HG03095 (cell line): ENCODE data around the gene CENPP.
"Not testable (repeated sequence)": the region's sequence is repeated elsewhere in the genome, so short reads cannot be mapped to it uniquely, and the experiment has no call there.

ENCODE experiments used
- ATAC-seq: cut with Tn5 transposase; IDR thresholded peaks from one replicate; pipeline ENCODE4 v1.9.1; 2021; ENCODE audit warnings: moderate library complexity; ENCODE audit not compliant: unreplicated experiment

The CENPP gene

DNA sequence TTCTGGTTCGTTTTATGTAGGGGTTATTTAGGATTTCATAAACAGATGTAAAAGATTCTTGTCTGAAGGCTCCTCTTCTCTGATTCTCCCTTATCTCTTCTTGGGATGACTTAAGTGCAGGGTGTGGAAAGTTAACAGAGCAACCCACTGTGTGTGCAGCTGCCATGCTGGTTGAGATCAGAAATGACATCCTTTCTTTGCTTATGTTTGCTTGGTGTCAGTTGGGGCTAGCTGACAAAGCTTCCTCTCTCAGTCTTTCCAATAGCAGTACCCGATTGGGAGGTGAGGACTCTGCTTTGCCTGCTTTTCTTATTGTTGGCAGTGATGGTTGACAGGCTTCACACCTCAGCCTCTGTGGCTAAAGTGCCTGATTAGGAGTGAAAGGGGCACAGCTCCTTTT, 52.1 kb downstream of the CENPP start:
- ATAC-seq = no peak

DNA sequence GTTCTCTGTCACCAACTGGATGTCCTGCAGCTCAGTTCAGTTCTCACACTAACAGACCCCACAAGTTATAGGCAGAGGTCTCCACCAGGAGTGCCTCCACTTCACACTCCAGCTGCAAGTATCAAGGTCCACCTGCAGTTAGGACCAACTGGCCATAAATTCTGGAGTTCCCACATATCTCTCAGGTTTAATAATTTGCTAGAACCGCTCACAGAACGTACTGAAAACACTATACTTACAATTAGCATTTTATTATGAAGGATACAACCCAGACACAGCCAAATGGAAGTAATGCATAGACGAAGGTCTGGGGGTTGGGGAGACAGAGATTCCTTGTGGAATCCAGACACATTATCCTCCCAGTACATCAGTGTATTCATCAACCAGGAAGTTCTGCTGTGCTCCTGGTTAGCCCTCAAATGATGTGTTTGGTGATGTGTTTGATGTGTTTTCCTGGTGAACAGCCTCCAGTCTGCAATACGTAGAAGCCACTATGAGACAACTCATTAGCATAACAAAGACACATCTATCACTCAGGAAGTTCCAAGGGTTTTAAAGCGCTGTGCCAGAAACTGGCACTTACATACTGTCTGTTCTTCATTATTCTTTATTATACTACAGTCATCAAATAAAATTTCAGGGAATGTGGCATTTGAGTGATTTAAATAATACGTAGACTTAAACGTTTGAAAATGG, 53.3 kb downstream of the CENPP start:
- ATAC-seq = no peak

DNA sequence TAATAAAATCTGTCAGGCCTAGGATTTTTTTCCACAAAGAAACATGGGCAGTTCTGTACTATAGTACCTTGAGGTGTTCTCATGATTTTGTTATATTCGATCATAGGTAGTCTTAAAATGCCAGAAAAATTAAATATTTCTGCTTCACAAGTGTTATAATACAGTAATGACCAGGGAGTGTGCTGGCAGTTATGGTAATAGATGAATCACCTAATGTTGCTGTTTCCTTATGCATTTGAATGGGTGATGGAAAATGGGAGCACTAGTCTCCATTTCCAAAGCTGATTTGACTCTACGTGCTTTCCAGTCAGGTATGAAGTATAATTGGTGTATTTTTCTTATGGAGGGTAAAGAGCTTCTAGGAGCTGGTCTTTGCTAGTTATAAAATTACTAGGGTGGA, 54.9 kb downstream of the CENPP start:
- no peak for ATAC-seq

DNA sequence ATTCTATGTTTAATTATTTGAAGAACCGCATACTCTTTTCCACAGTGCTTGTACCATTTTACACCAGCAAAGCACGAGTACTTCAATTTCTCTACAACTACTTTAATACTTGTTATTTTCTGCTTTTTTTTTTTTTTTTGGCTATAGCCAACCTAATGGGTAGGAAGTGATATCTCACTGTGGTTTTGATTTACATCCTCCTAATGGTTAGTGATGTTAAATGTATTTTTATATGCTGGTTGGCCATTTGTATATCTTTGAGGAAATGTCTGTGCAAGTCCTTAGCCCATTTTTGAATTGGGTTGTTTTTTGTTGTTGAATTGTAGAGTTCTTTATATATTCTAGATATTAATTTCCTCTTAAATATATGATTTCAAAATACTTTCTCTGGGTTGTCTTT, 56.0 kb downstream of the CENPP start:
- ATAC-seq = no peak

DNA sequence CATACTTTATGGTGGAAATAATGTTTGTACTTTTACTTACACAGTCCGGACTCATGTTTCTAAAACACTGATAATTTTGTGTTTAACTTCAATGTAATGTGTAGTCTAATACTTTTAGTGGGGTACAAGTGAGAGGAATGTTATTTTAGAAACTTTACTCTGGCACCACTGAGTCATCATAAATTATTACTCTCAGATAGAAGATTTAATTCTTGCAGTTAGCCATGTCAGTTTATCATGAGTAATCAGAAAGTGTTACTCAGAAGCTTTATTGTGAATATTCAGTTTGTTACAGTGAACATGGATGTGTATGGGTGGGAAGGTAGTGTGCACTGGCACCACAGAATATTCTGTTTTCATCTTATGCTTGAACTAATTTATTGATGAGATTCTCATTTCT, 58.6 kb downstream of the CENPP start:
- no peak for ATAC-seq

DNA sequence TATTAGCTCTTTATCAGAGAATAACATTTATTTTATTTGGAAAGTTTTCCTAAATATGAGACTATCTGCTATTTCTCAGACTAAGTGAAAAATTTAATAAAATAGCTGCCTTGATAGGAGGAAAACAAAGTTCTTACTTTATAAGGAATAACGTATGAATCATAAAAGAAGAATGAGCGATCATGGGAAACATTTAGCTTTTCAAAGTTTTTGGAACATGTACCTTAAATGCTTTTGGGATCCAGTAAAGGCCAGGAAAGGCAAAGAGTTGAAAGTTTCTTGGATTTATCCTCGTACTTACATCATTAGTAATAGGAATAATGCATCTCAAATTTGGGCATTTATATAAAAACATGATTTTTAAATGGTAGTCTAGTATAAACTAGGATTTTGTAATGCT, 59.2 kb downstream of the CENPP start:
- ATAC-seq = no peak

DNA sequence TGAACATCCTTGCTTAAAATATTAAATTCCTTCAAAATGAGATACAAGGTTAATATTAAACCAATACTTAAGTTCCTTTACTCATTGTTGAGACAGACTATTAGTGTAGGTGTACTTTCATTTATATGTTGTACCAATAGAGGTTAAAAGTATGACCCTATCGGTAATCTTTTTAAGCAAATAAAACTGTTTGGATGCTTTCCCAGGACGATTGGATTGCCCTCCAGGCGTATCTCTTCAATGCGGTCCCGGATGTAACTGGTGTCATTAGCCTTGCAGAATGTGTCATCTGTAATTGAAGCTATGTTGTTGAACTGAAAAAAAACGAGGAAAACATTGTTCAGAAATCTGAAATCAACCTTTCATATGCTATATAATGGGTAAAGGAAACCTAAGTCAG, 59.7 kb downstream of the CENPP start:
- no peak for ATAC-seq

DNA sequence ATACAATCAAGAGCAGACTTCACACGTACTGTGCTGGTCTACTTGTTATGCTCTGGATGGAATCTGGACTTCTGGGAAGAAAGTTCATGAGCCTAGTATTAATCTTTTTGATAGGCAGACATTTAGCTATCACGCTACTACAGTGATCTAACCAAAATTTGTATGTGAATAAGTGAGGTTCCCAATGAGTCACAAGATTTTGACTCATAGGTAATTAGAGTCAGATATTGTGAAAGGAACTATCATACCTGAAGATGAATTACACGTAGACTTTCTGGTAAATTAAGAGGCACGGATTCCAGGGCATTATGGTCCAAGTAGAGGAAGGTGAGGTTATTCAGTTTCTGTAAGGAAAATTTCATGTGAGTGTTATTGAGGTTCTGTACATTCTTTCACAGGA, 60.2 kb downstream of the CENPP start:
- ATAC-seq = no peak

DNA sequence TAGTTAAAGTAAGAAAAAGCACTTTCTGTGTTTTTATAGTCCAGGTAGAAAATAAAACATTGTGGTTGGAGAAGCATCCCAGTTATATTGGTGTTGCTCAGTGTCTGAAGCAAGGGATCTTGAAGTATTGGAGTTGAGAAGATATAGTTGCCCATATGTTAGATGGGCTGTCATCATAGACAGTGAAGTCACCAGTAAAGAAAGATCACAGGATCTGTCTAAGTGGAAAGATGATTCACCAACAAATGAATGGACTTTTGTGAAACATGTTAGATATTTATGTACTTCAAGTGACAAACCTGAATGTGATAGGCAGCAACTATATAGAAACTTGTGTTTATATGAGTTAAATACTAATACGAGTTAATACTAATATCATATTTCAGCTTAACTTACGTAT, 66.9 kb downstream of the CENPP start:
- no peak for ATAC-seq

DNA sequence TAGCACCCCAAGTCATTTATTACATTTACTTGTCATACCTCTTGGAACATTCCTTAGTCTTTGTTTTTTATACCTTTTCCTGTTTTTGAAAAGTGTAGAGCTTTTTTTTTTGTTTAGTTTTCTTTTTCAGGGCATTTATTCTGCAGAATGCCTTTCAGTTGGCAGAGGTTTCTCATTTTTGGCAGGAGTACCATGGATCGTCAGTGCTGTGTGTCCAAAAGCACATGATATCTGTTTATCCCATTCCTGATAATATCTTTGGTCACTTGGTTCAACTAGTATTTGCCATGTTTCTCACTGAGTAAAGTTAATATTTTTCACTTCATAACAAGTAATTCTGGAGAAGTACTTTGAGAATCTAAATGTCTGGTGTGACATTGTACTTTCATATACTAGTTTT, 67.9 kb downstream of the CENPP start:
- no peak for ATAC-seq

DNA sequence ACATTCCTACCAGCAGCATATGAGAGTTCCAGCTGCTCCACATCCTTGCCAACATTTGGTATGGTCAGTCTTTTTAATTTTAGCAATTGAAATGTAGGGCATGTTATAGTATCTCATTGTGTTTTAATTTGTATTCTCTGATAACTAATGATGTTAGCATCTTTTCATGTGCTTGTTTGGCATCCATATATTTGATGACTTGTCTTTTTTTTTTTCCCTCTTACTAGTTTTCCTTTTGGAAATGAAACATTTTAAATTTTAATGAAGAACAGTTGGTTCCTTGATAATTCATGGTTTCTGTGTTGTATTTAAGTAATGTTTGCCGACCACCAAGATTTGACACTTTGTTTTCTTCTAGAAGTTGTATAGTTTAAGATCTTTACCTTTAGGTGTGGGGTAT, 69.9 kb downstream of the CENPP start:
- no peak for ATAC-seq

DNA sequence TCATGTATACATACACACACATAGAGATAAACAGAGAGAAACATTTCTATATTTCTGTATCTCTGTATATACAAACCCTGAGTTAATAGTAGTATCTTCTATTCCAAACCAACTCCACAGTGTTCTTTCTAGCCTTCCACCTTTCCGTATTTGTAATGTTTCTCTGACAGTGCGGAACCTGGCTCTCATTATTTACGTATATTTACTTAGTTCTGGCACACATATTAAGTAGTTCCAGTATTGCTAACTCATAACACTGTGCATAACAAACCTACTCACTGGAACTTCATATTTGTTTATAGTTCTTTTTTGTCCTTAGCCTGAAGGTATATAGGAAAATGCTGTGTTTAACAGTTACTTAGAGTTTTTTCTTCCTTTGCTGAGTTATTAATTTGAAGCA, 72.1 kb downstream of the CENPP start:
- ATAC-seq = no peak

DNA sequence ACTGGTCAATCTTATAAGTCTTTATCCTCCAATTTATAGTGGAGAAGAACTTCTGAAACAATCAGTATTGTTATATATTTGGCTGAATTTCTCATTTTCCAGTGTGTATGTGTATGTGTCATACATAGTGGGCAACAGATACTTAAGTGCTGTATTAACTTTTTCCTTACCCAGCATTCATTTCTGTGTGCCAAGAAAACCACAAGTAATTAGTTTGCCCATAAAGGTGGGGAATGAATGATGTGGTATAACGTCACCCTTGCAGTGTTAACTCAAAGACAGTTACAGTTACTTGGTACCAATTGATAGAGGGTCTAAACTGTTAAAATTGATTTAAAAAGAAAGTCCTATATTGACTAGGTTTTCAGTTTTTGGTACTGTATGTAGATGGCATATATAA, 76.6 kb downstream of the CENPP start:
- ATAC-seq = no peak

DNA sequence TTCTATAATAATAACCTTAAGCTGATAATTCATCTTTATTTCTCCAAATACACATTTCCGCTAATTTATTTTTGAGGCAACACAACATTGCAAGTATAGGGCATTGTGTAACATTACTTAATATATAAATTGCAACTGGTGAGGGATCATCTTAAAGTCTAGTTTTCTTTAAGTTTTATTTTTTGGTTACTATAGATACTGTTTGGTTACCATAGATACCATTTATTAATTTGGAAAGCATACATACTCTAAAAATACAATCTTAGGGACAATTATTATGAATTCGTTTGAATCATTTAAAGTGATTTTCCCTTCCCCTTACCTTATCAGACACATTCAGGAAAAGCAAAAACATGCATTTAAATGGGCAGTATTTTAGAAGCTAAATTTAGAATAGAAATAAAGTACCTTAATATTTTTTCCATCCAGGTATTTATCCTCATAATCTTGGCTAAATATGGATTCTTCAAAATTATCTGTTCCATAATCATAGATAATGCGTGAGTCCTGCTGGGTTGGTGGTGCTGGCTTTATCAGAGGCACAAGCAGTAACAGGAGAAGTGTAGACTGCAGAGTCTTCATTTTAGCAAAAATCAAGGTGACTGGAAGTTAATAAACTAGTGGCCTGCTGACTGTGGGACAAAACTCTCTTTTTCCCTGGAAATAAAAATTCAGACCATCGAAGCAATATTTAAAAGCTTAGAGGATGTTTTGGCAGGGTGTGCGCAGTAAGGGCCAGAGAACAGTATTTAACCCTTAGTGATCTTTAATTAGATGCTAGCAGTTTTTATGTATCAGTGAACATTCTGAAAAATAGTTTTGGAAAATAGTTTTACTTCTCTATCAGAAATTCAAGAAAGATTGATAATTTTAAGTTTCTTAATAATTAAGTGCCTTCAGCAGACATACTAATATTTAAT, 77.3 kb downstream of the CENPP start:
- ATAC-seq = no peak

DNA sequence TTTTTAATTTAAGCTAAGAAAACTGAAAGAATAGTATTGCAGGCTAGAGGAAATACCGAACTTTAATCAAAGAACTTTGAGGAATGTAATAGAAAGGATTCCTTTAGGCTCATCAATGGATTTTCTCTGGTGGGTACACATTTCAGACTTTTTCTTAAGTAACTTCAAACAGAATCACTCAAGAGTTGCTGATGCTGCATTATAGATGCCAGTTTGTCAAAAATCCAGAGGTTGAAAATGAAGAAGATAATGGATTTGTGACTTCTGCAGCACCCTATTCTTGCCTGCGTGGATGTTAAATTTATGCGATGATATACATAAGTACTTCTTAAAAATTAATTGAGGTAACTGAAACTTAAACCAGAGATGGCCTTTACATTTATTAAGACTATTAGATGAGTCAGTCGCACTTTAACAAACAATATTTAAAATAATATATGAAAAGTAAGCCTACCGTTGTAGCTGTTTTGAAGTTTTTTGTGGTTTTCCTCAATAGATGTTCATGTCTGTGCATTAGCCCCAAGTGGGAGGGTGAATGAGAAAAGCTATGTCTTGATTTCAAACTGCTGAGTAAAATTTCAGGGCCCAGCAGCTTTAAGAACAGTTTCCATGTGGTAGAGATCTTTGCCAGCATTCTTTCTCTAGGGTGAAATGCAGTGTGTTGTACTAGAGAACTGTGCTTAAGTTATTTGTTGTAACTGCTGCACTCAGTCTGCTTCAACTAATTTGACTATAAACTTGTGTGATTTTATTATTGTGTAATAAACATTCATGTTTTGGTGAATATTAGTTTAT, 78.5 kb downstream of the CENPP start, which contains the start of gene OGN:
TSS of gene OGN (minus strand) at position 537 of the 795 bp plus-strand sequence. CDS start 1,171 bp downstream, outside the sequence.
- no peak for ATAC-seq

DNA sequence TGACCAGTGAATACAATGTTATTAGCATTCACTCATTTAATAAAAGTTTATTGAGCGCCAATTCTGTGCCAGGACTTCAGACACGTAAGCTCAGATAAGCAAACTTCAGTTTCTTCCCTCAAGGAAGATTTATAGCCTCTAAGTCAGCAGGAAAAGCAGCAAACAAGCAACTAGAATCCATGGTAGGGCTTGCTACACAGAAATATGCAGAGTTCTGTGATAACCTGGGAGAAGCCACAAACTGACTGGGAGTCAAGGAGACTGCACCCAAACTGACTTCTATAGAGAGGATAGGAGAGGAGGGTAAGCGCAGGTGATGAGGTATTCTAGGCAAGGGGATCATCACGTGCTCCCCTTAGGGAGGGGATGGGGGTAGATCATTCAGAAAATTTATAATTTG, 80.1 kb downstream of the CENPP start:
- ATAC-seq = no peak

DNA sequence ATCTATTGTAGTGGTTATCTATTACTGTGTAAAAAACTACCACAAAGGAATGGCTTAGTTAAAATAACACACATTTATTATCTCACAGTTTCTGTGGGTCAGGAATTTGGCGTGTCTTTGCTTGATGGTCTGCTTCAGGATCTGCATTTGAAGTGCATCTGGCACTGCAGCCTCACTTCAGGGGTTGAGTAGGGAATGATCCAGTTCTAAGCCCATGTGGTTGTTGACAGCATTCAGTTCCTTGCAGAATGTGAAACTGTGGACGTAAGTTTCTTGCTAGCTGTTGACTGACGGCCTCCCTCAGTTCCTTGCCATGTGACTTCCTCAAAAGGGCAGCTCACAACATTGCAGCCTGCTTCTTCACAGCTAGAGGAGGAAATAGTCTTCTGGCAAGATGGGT, 80.7 kb downstream of the CENPP start:
- ATAC-seq = peak; percentile 84

DNA sequence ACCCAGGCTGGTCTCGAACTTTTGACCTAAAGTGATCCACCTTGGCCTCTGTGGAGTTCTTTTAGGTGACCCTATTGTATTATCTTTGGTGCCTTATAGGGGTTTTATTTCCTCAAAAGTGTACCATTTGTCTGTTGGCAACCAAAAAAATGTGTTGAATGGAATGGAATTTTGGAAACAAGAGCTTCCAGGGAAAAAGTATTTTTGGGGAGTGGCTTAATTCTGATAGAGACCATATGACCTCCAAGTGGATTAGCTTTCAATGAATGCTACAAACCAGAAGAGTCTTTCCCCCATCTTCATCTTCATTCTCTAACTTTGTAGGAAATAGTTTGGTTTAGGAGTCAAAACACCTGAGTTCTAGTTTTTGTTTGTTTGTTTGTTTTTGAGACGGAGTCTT, 82.1 kb downstream of the CENPP start:
- ATAC-seq = no peak

DNA sequence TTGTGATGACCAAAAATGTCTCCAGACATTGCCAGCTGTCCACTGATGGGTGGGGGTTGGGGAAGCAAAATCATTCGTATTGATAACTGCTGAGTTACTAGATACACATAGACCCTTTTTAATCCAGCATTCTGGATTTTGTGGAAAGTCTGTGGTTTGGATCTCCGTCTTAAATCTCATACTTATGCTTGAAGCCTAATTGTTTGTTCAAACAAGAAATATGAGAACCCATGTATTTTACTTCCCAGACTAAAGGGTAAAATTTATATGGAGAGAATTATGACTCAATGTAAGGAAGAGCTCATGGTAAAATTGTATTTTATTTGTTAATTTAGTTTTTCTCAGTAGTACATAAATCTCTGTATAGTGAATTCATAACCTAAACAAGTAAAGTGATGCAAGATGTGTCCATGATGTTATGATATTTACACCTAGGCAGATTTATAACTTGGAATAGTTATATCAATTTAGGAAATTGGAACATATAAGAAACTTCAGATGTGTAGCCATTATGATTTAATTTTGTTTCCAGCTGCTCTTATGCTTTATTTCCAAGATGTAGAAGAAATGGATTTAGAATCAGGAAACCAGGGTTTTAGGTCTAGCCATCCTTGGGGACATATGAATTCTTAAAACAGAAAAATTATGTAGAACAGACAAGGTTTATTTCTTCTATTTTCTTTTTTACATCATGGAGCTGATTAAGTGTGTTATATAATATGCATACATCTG, 83.2 kb downstream of the CENPP start:
- ATAC-seq = no peak

DNA sequence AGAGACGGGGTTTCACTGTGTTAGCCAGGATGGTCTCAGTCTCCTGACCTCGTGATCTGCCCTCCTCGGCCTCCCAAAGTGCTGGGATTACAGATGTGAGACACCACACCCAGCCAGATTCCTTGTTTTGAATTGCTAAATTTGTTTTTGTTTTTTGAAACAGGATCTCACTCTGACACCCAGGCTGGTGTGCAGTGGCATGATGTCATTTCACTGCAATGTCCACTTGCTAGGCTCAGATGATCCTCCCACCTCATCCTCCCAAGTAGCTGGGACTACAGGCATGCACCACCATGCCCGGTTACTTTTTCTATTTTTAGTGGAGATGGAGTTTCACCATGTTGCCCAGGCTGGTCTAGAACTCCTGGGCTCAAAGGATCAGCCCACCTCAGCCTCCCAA, 85.4 kb downstream of the CENPP start:
- not testable (repeated sequence) for ATAC-seq

DNA sequence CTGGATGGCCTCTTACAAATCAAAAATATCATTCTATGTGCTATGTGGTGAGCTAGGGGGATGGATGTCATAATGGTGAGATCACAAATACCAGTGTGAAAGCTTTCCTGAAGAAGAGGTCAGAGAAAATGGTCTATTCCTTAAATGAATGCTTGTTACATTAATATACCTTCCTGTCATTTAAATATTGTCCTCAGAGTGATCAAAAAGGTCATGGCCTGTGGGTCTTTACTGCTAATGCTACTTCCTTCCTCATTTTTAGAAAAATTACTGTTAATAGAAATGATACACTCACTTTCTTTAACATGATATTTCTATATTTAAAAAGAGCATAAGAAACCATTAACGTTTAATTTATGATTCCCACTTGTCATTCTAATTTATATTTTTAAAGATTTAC, 88.8 kb downstream of the CENPP start:
- ATAC-seq = no peak
